HEK293 (cell line): ENCODE results near the gene DAND5.

Source experiments
- EGR2 ChIP-seq: fragments of 450-650 bp; formaldehyde crosslinking; IDR thresholded peaks from 2 replicates; pipeline ENCODE4 v1.5.1; 2016; ENCODE audit warnings: low read depth, missing biosample characterization, missing genetic modification characterization
- ELK4 ChIP-seq: IDR thresholded peaks from 2 replicates; pipeline ENCODE4 v1.6.1; 2011; ENCODE audit warnings: mild to moderate bottlenecking, low read depth, low read length, borderline replicate concordance
- GLI2 ChIP-seq: fragments of 450-650 bp; formaldehyde crosslinking; IDR thresholded peaks from 2 replicates; pipeline ENCODE4; 2017; ENCODE audit warnings: missing biosample characterization, missing genetic modification characterization, low read depth, borderline replicate concordance
- GLI4 ChIP-seq: fragments of 450-650 bp; formaldehyde crosslinking; IDR thresholded peaks from 2 replicates; pipeline ENCODE4 v1.5.1; 2016; ENCODE audit warnings: missing biosample characterization, missing genetic modification characterization
- HIC1 ChIP-seq: fragments of 450-650 bp; formaldehyde crosslinking; IDR thresholded peaks from 2 replicates; pipeline ENCODE4 v1.5.1; 2016; ENCODE audit warnings: missing biosample characterization, missing genetic modification characterization
- HOXC10 ChIP-seq: sonication (generic); formaldehyde crosslinking; IDR thresholded peaks from 2 replicates; pipeline ENCODE4 v1.8.1; 2023; ENCODE audit warnings: mild to moderate bottlenecking, missing genetic modification reagents
- PRDM6 ChIP-seq: fragments of 450-650 bp; formaldehyde crosslinking; IDR thresholded peaks from 2 replicates; pipeline ENCODE4 v1.5.1; 2017; ENCODE audit warnings: missing biosample characterization, missing genetic modification characterization
- SCRT1 ChIP-seq: fragments of 450-650 bp; formaldehyde crosslinking; IDR thresholded peaks from 2 replicates; pipeline ENCODE4 v1.5.1; 2016; ENCODE audit warnings: missing biosample characterization, missing genetic modification characterization, borderline replicate concordance
- ZBTB10 ChIP-seq: fragments of 450-650 bp; formaldehyde crosslinking; IDR thresholded peaks from 2 replicates; pipeline ENCODE4 v1.5.1; 2016; ENCODE audit warnings: missing biosample characterization, missing genetic modification characterization
- ZBTB17 ChIP-seq: fragments of 450-650 bp; formaldehyde crosslinking; IDR thresholded peaks from 2 replicates; pipeline ENCODE4 v1.5.1; 2016; ENCODE audit warnings: missing biosample characterization, missing genetic modification characterization
- ZBTB21 ChIP-seq: fragments of 450-650 bp; formaldehyde crosslinking; IDR thresholded peaks from 2 replicates; pipeline ENCODE4 v1.5.1; 2017; ENCODE audit warnings: missing biosample characterization, missing genetic modification characterization
- ZBTB26 ChIP-seq: fragments of 450-650 bp; formaldehyde crosslinking; optimal IDR thresholded peaks from 2 replicates; pipeline ENCODE3; 2016; ENCODE audit warnings: missing biosample characterization, mild to moderate bottlenecking, missing genetic modification characterization
- ZNF132 ChIP-seq: fragments of 450-650 bp; formaldehyde crosslinking; IDR thresholded peaks from 2 replicates; pipeline ENCODE4 v1.5.1; 2017; ENCODE audit warnings: missing biosample characterization, missing genetic modification characterization, borderline replicate concordance
- ZNF138 ChIP-seq: fragments of 450-650 bp; formaldehyde crosslinking; IDR thresholded peaks from 2 replicates; pipeline ENCODE4 v1.5.1; 2016; ENCODE audit warnings: missing biosample characterization, missing genetic modification characterization, borderline replicate concordance
- ZNF2 ChIP-seq: fragments of 450-650 bp; formaldehyde crosslinking; IDR thresholded peaks from 2 replicates; pipeline ENCODE4 v1.5.1; 2016; ENCODE audit warnings: missing biosample characterization, missing genetic modification characterization
- ZNF48 ChIP-seq: fragments of 450-650 bp; formaldehyde crosslinking; IDR thresholded peaks from 2 replicates; pipeline ENCODE4 v1.5.1; 2016; ENCODE audit warnings: missing biosample characterization, missing genetic modification characterization
- ZNF518A ChIP-seq: fragments of 450-650 bp; formaldehyde crosslinking; conservative IDR thresholded peaks from 2 replicates; pipeline ENCODE4 v1.5.1; 2016; ENCODE audit warnings: low read depth, missing biosample characterization, missing genetic modification characterization
- ZNF549 ChIP-seq: fragments of 450-650 bp; IDR thresholded peaks from 2 replicates; pipeline ENCODE4 v1.5.1; 2018; ENCODE audit warnings: missing biosample characterization, missing genetic modification characterization, mild to moderate bottlenecking, inconsistent platforms, moderate library complexity
- ZNF560 ChIP-seq: fragments of 450-650 bp; formaldehyde crosslinking; IDR thresholded peaks from 2 replicates; pipeline ENCODE4 v1.5.1; 2017; ENCODE audit warnings: missing biosample characterization, missing genetic modification characterization, borderline replicate concordance
- ZNF623 ChIP-seq: fragments of 450-650 bp; formaldehyde crosslinking; IDR thresholded peaks from 2 replicates; pipeline ENCODE4 v1.5.1; 2016; ENCODE audit warnings: missing biosample characterization, missing genetic modification characterization
- ZNF664 ChIP-seq: fragments of 450-650 bp; formaldehyde crosslinking; IDR thresholded peaks from 2 replicates; pipeline ENCODE4 v1.5.1; 2016; ENCODE audit warnings: missing biosample characterization, missing genetic modification characterization
- ZNF677 ChIP-seq: fragments of 450-650 bp; IDR thresholded peaks from 2 replicates; pipeline ENCODE4 v1.5.0; 2018; ENCODE audit warnings: missing biosample characterization, mild to moderate bottlenecking, missing genetic modification characterization, moderate library complexity
- ZSCAN4 ChIP-seq: fragments of 450-650 bp; formaldehyde crosslinking; IDR thresholded peaks from 2 replicates; pipeline ENCODE4 v1.5.1; 2017; ENCODE audit warnings: missing biosample characterization, missing genetic modification characterization

The DAND5 gene

GRCh38 chr19:12938779-12939601 is 30.4 kb upstream of the DAND5 start (continued):
- TF ChIP-seq ELK4 = no peak
- TF ChIP-seq ZNF549 (tag by site-specific recombination) = no peak
- no peak for TF ChIP-seq ZNF677 (tag by site-specific recombination)
- TF ChIP-seq ZNF664 (tag by site-specific recombination) = no peak
- TF ChIP-seq GLI4 (tag by site-specific recombination) = 0 out of 2 replicates have a peak, but pooled peaks have one; percentile 4
- TF ChIP-seq ZBTB26 = no peak
- no peak for TF ChIP-seq ZNF518A (tag by site-specific recombination)
- no peak for TF ChIP-seq GLI2 (tag by site-specific recombination)
- TF ChIP-seq ZNF138 = no peak
- no peak for TF ChIP-seq ZNF48
- TF ChIP-seq SCRT1 (tag by site-specific recombination) = no peak; the same call in 1 of the 2 replicates
- no peak for TF ChIP-seq HIC1
- TF ChIP-seq HOXC10 = no peak
- TF ChIP-seq EGR2 (tag by site-specific recombination) = 0 out of 2 replicates have a peak, but pooled peaks have one; percentile 26
- no peak for TF ChIP-seq ZNF132 (tag by site-specific recombination)
- TF ChIP-seq ZBTB17 (tag by site-specific recombination) = no peak
- TF ChIP-seq ZNF2 (tag by site-specific recombination) = no peak
- TF ChIP-seq ZNF623 (tag by site-specific recombination) = 0 out of 2 replicates have a peak, but pooled peaks have one; percentile 7
- TF ChIP-seq ZBTB21 (tag by site-specific recombination) = no peak
- no peak for TF ChIP-seq ZBTB10
- TF ChIP-seq ZNF560 (tag by site-specific recombination) = no peak
- no peak for TF ChIP-seq ZSCAN4 (tag by site-specific recombination)
- no peak for TF ChIP-seq PRDM6 (tag by site-specific recombination)
